SKM-1 treated with dmso at 0.1 percent for 144 hours (cell line): Measurements from ENCODE around the gene TENM3.

Experiments
- DNase-seq: peaks from one replicate; lab custom pipeline; 2025; ENCODE audit not compliant: unreplicated experiment; lab: John Stamatoyannopoulos, UW

Gene TENM3

GRCh38 chr4:182391111-182391684, 148.0 kb downstream of the TENM3 start:
- DNase-seq = no peak

- no peak for DNase-seq
Observed at GRCh38 chr4:182394181-182394580, 151.0 kb downstream of the TENM3 start.

GRCh38 chr4:182400081-182400480, 156.9 kb downstream of the TENM3 start:
- no peak for DNase-seq

DNA sequence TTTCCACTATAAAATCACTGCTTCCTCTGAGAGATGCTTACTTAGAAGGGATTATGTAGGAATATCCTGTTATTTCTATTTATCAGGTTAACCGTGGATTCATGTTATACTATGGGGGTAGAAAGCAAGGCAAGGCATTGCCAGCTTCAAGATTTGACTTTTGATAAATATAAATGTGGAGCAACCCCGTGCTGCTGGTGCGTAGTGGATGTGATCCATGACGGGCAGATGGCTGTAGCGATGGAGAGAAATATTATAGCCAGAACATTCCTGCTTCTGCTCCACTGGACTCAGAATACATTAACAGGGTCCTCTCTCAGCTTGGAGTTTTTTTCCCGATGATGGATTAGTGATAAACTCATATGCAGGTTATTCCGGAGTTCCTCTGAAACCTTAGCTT, 157.6 kb downstream of the TENM3 start:
- DNase-seq = no peak

DNA sequence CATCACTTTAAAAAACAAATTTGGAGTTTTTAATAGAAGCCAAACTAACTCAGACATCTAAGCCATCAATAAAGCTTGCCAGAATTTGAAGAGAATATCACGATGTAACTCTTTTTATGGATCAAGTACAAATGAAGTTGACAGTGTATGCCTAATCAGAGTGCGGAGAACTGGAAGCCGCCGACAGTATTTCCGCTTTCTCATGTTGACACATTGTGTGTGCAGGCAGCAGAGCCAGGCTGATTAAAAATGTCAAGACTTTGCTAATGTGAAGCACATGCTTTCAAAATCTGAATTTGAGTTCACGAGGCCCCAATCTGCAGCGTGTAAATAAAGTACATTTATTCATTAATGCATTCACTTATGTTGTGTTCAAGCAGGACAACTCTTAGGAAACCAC, 161.2 kb downstream of the TENM3 start:
- DNase-seq = no peak

DNA sequence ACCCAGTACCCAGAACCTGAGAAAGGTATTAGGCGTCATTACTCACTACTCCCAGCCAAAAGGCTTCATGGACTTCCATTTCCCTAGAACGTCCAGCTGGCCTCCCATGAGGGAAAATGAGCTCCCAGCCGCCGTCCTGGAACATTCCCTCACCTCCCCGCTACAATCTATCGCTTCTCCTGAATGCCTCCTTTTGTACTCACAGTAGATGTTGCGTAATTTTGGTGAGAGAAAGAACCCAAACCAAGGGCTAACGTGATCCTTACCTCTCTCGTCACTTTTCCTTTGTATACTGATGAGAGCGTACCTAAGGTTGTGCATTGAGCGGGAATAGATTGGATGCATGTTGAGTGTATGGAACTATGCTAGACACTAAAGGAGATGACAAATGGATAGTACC, 161.9 kb downstream of the TENM3 start:
- DNase-seq = no peak

DNA sequence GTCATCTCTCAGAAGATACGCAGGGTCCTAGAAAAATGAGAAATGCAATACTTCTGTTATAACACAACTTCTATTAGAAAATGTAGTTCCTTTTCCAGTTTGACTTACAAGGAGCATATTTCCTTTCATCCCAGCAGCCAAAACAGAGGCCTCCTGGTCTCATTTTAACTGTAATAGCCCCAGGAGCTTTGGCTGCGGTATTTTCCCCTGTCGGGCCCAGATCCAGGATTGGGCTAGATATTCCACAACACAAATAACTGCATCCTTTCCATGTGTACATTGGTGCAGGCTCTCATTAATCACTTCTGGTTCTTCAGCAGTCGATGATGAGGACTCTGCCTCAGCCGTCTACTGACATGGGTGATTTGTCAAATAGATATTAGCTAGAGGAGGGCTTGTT, 166.1 kb downstream of the TENM3 start:
- DNase-seq = no peak

DNA sequence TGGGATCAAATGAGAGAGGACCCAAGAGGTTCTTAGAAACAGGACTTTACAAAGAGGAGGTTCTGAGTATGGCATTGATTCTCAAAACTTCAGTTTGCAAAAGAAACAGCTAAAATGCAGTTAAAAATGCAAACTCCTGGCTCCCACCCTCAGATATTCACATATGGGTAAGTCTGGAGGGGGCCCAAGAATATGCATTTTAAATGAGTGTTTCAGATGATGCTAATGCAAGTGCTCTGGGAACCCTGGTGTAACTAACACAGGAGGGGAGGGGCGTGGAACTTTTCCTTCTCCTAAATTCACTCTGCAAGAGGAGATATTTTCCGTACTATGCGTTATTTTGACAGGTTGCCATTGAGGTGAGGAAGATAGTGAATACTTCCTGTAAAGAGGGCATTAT, 168.2 kb downstream of the TENM3 start:
- DNase-seq = no peak

DNA sequence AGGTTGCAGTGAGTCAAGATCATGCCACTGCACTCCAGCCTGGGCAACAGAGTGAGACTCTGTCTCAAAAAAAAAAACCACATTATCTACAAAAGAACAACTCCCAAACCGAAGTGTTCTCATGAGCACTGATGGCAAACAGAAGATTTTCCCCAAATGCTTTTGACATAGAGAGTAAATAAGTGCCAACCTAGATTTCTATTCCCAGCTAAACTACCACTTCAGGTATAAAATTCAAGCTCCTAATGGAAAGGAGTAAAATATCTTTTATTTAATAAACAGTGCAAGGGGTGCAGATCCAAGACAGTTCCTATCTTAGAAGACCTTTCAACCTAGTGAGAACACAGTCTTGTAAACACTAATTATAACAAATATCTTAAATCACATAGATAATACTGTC, 170.3 kb downstream of the TENM3 start:
- no peak for DNase-seq

DNA sequence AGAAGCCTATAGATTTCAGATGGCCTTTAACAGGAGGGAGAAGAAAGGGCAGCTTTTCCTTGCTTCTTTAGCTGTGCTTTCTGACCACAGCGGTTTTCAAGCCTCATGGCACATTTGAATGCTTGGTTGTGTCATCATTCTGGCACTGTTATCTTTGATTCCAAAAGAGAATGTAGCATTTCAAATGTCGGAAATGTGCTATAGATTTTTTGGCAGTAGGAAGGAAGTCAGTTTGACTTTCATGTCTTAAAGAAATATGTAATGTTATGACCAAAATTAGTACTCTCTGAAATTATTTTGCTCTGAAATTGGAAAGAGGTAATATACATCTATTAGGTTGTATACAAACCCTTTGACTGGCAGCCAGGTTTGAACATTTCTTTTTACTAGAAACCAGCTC, 171.9 kb downstream of the TENM3 start:
- no peak for DNase-seq

GRCh38 chr4:182416067-182416466, 172.9 kb downstream of the TENM3 start:
- no peak for DNase-seq

DNA sequence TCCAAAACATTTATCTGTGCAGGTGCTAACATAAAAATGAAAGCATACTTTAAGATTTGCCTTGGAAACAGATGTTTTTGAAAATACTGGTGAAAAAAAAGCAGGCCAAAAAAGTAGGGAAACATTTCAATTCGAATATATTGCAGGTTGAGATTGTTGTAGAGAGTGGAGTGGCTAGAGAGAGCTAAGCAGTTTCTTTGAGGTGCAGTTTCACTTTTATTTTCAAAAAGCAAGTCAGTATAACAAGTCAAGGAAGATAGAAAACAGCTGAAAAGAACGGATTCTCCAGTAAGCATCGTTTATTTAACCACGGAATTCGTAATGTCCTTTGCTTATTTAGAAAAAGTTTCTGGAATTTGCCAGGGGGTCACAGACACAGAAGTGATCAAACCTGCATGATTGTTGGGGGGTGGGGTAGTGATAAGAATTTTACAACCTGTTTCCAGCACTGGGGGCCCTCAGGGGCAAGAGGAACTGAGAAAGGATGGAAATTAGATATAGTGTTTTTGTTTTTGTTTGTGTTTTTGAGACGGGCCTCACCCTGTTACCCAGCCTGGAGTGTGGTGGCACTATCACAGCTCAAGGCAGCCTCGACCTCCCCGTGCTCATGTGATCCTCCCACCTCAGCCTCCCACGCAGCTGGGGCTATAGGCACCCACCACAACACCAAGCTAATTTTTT, 175.0 kb downstream of the TENM3 start:
- no peak for DNase-seq

GRCh38 chr4:182420189-182420588, 177.0 kb downstream of the TENM3 start:
- no peak for DNase-seq

- DNase-seq = no peak
Observed at GRCh38 chr4:182421753-182422152, 178.6 kb downstream of the TENM3 start.

- DNase-seq = no peak
Observed at GRCh38 chr4:182425302-182425701, 182.1 kb downstream of the TENM3 start.

DNA sequence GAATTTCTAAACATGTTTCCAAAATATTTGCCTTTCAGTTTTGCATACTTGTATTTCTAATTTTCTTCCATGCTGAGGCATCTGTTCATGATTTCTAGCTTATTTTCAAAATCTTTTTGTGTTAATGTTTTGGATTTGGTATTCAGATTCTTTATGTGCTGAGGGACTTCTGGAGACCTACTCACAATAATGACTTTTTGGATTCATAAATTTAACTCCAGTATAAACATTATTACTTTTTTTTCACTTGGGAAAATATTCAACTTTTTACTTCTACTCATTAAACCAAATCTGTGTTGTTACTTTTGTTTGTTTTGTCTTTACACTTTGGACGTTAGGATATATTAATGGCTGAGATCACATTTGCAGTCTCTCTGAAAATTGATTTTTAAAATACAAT, 183.7 kb downstream of the TENM3 start:
- no peak for DNase-seq

DNA sequence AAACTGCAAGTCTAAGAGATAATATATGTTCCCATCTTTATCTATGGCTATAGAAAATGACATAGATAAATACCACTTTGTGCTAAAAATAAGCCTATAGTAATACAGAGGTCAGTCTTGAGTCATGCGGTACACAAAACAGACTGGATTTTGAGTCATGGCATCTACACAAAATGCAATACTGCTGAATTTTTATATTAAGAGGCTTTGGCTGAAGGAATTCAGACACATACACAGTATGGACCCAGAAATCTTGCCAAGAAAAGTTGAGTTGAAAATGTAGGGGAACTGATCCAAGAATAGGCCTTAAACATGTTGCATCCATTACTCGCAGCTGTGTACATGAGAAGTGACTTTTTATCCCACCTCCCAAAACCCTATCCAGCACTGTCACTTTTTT, 184.4 kb downstream of the TENM3 start:
- DNase-seq = no peak

GRCh38 chr4:182429896-182430295, 186.7 kb downstream of the TENM3 start:
- DNase-seq = no peak

DNA sequence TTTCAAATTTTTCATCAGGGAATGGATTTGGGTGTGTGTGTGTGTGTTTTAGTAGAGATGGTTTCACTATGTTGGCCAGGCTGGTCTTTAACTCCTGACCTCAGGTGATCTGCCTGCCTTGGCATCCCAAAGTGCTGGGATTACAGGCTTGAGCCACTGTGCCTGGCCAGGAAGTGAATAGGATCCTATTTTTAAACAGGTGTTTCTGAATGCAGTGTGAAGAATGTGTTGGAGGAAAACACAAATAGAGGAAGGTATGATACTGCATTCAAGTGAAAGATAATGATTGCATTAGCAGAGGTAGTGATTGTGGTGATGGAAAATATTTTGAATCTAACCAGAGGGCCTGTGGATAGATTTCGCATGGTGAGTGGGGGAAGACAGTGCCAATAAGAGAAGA, 189.6 kb downstream of the TENM3 start:
- no peak for DNase-seq

DNA sequence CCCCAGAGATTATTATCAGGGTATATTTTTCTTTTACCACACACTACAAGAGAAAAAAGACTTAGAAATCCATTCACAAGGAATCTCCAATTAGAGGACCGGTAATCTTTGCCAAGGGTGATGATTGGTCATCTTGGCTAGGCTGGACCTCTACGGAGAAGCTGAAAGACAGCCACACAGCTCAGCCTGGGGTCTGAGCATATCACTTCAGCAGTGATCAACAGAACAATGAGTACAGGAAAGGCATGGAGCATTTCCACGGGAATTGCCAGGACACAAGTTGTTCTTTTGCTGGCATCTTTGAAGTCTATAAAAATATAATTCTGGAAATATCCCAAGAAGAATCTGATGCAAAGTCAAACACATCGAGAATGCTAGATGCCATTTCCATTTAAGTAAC, 191.5 kb downstream of the TENM3 start:
- DNase-seq = no peak

DNA sequence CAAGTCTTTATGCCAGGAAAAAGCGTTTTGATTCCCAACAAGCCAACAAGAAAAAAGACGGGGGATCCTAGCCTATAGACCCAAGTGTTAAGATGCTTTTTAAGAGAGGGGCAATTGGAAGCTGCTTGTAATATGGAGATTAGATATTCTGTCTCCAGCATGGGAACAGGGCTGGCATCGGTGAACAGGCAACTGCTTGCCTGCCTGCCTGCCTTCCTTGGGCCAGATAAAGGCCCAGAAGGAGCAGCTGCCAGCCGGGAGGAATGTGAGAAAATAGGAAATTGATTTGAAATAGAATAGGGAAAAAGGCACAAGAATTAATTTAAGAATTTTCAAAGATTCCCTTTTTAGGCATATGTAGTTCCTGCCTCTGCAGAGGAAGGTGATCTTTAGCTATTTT, 192.2 kb downstream of the TENM3 start:
- DNase-seq = no peak

DNA sequence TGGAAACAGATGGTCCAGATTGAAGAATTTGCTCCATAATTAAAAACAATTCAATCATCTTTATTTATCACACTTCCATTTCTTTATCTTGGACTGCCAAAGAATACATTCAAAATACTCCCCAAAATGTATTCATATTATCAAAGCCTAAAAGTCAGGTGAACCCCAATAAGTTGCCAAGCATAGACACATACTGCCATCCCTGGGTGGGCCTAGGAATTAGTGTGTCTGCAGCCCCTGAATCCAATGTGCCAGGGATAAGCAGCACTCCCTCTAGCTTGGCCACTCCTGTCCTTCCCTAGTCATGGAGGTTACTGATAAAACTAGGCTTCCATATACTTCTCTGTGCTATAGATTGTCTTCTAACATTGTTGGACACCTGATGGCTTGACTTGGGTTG, 199.9 kb downstream of the TENM3 start:
- no peak for DNase-seq

DNA sequence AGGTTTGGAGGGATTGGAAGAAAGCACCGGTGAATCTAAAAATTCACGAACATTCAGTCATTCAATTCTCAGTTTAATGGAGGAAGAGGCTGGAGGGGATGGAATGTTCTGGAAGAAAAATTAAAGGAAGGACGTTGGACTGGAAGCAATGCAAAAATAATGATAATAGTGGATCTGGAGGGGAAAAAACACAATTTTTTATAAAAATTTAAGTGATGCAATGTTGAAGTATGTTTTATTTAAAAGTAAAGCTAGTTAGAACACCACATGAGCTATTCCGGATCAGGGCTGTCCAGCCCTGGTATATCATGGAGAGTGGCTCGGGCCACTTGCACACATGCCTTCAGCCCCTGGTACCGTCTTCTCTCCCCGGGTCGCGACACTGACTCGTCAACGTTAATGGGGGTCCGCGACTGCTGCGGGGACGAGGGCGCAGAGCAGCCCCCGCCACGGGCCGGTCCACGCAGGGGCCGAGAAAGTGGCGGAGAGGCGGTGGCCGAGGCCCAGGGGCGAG, 204.6 kb downstream of the TENM3 start:
- no peak for DNase-seq
